ENCODE measurements around the gene KLK12. TPM values are rescaled to one million over a fixed set of nuclear protein-coding genes. Genes with fewer than 3 reads are reported as not detected.

Gene KLK12
- total RNA-seq, 1 donor from 2014 or later: not detected

- H3K27me3 Mint-ChIP-seq (ENCODE audit: low read depth): peaks cover 53% of the 10 kb centered on the region
- no peak overlapping the region for H3K4me3 Mint-ChIP-seq
- DNase-seq (ENCODE audit: low spot score in 2 of 2, unreplicated experiment in 2 of 2): no peak
- H3K36me3 Mint-ChIP-seq: no peaks in the 10 kb centered on the region
- TF ChIP-seq, protein P1, sequence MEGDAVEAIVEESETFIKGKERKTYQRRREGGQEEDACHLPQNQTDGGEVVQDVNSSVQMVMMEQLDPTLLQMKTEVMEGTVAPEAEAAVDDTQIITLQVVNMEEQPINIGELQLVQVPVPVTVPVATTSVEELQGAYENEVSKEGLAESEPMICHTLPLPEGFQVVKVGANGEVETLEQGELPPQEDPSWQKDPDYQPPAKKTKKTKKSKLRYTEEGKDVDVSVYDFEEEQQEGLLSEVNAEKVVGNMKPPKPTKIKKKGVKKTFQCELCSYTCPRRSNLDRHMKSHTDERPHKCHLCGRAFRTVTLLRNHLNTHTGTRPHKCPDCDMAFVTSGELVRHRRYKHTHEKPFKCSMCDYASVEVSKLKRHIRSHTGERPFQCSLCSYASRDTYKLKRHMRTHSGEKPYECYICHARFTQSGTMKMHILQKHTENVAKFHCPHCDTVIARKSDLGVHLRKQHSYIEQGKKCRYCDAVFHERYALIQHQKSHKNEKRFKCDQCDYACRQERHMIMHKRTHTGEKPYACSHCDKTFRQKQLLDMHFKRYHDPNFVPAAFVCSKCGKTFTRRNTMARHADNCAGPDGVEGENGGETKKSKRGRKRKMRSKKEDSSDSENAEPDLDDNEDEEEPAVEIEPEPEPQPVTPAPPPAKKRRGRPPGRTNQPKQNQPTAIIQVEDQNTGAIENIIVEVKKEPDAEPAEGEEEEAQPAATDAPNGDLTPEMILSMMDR (IDR thresholded peaks at IDR 0.05; ENCODE audit: unreplicated experiment): no peak
- H3K9me3 Mint-ChIP-seq: no peaks in the 10 kb centered on the region
- no peaks in the 10 kb centered on the region for H3K4me1 Mint-ChIP-seq
- no peak overlapping the region for H3K27ac Mint-ChIP-seq
These were observed 21.1 kb upstream of the KLK12 start for GRCh38 chr19:51055866-51056265.

DNA sequence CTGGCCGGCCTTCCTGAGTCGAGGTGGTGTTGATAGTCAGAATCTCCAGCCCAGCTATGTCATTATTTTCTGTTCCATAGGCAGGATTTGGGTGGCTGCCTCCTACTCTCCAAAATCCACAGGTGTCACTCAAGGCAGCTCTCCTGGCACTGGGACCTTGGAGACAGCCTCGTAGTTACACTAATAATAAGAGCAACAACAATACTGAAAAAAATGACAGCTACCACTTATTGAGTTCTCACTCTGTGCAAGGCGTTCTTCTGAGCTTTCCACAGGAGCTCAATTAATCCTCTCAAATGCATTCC lies 12.2 kb upstream of the KLK12 start:
- no peak overlapping the region for H3K27ac Mint-ChIP-seq
- TF ChIP-seq, protein P1 (IDR thresholded peaks at IDR 0.05; ENCODE audit: unreplicated experiment): no peak
- DNase-seq (ENCODE audit: low spot score in 2 of 2, unreplicated experiment in 2 of 2): no peak
- peaks cover 25% of the 10 kb centered on the region for H3K27me3 Mint-ChIP-seq (ENCODE audit: low read depth)
- H3K4me1 Mint-ChIP-seq: no peaks in the 10 kb centered on the region
- H3K36me3 Mint-ChIP-seq: no peaks in the 10 kb centered on the region
- H3K4me3 Mint-ChIP-seq: no peak overlapping the region
- H3K9me3 Mint-ChIP-seq: peaks cover 3% of the 10 kb centered on the region

GRCh38 chr19:51044327-51044726 lies 9.5 kb upstream of the KLK12 start:
- H3K9me3 Mint-ChIP-seq: no peaks in the 10 kb centered on the region
- no peaks in the 10 kb centered on the region for H3K36me3 Mint-ChIP-seq
- no peak overlapping the region for H3K27ac Mint-ChIP-seq
- peaks cover 22% of the 10 kb centered on the region for H3K27me3 Mint-ChIP-seq (ENCODE audit: low read depth)
- TF ChIP-seq, protein P1 (IDR thresholded peaks at IDR 0.05; ENCODE audit: unreplicated experiment): no peak
- H3K4me1 Mint-ChIP-seq: no peaks in the 10 kb centered on the region
- no peak for DNase-seq (ENCODE audit: low spot score in 2 of 2, unreplicated experiment in 2 of 2)
- no peak overlapping the region for H3K4me3 Mint-ChIP-seq

DNA sequence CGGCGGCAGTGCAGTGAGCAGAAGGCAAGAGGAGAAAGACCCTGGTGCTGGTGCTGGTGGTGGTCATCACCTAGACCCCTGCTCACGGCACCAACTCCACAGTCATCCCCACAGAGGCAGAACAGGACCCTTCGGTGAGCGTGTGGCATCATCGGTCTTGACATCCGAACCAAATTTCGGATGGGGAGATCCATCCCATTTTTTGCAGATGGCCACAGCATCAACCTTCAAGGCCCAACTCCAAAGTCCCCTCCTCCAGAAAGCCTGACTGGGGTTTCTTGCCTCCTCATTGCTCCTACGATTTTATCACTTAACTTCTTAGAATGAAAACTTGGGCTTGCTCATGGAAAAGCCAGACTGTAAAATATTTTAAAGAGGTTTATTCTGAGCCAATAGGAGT lies 8.7 kb upstream of the KLK12 start:
- Mint-ChIP-seq H3K27me3 (ENCODE audit: low read depth) (peaks cover 22% of the 10 kb centered on the region), H3K9me3 (no peaks in the 10 kb centered on the region), H3K4me1 (no peaks in the 10 kb centered on the region), H3K27ac (no peak overlapping the region), H3K36me3 (no peaks in the 10 kb centered on the region), H3K4me3 (no peak overlapping the region)
- TF ChIP-seq, protein P1 (IDR thresholded peaks at IDR 0.05; ENCODE audit: unreplicated experiment): no peak
- no peak for DNase-seq (ENCODE audit: low spot score in 2 of 2, unreplicated experiment in 2 of 2)

- Mint-ChIP-seq H3K27me3 (ENCODE audit: low read depth) (peaks cover 14% of the 10 kb centered on the region), H3K36me3 (no peaks in the 10 kb centered on the region), H3K4me3 (no peak overlapping the region), H3K9me3 (no peaks in the 10 kb centered on the region), H3K4me1 (no peaks in the 10 kb centered on the region), H3K27ac (no peak overlapping the region)
- no peak for DNase-seq (ENCODE audit: low spot score in 2 of 2, unreplicated experiment in 2 of 2)
- TF ChIP-seq, protein P1 (IDR thresholded peaks at IDR 0.05; ENCODE audit: unreplicated experiment): no peak
These were observed 5.3 kb upstream of the KLK12 start for GRCh38 chr19:51040151-51040550.

GRCh38 chr19:51036519-51036918 lies 1.7 kb upstream of the KLK12 start:
- TF ChIP-seq, protein P1 (IDR thresholded peaks at IDR 0.05; ENCODE audit: unreplicated experiment): no peak
- Mint-ChIP-seq H3K36me3 (no peaks in the 10 kb centered on the region), H3K4me3 (no peak overlapping the region), H3K27me3 (ENCODE audit: low read depth) (peaks cover 24% of the 10 kb centered on the region), H3K27ac (no peak overlapping the region), H3K4me1 (no peaks in the 10 kb centered on the region), H3K9me3 (no peaks in the 10 kb centered on the region)
- no peak for DNase-seq (ENCODE audit: low spot score in 2 of 2, unreplicated experiment in 2 of 2)

Data from mesothelial cell of epicardium (in vitro differentiated cells).